Right kidney (tissue), 1 donor: ENCODE measurements around the gene FEM1B.

ENCODE experiments used
- DNase-seq: peaks from one replicate; pipeline ENCODE4 v3.0.0-alpha.2; 2016

FEM1B gene

GRCh38 chr15:68305420-68305871 lies 27.9 kb downstream of the FEM1B start:
- DNase-seq: no peak

- DNase-seq: no peak
Measured at GRCh38 chr15:68307131-68307928, 29.8 kb downstream of the FEM1B start.

GRCh38 chr15:68309024-68309423 lies 31.5 kb downstream of the FEM1B start:
- no peak for DNase-seq

- no peak for DNase-seq
Measured at GRCh38 chr15:68310178-68310803, 32.7 kb downstream of the FEM1B start.

- DNase-seq: no peak
Measured at GRCh38 chr15:68310804-68311463, 33.4 kb downstream of the FEM1B start.

- DNase-seq: no peak
Measured at GRCh38 chr15:68311464-68311835, 33.9 kb downstream of the FEM1B start.

- DNase-seq: no peak
Measured at GRCh38 chr15:68311859-68312557, 34.5 kb downstream of the FEM1B start.

GRCh38 chr15:68312701-68313204 lies 35.2 kb downstream of the FEM1B start:
- no peak for DNase-seq

- DNase-seq: no peak
Measured at GRCh38 chr15:68313501-68314410, 36.2 kb downstream of the FEM1B start.

GRCh38 chr15:68314563-68314962 lies 37.0 kb downstream of the FEM1B start:
- DNase-seq: no peak

- DNase-seq: no peak
Measured at GRCh38 chr15:68315035-68315434, 37.5 kb downstream of the FEM1B start.

GRCh38 chr15:68315495-68316031 lies 38.0 kb downstream of the FEM1B start:
- no peak for DNase-seq

- no peak for DNase-seq
Measured at GRCh38 chr15:68316061-68316804, 38.7 kb downstream of the FEM1B start.

GRCh38 chr15:68317281-68318007 lies 39.9 kb downstream of the FEM1B start:
- no peak for DNase-seq

GRCh38 chr15:68318008-68318835 lies 40.7 kb downstream of the FEM1B start:
- DNase-seq: no peak

GRCh38 chr15:68318931-68319909 lies 41.7 kb downstream of the FEM1B start:
- no peak for DNase-seq

- no peak for DNase-seq
Measured at GRCh38 chr15:68319997-68320396, 42.5 kb downstream of the FEM1B start.

- DNase-seq: no peak
Measured at GRCh38 chr15:68321229-68321628, 43.7 kb downstream of the FEM1B start.
